ENCODE data around the gene RAPGEF2. TPM values are rescaled to one million over a fixed set of nuclear protein-coding genes. Genes with fewer than 3 reads are reported as not detected.

Gene RAPGEF2
- total RNA-seq, 1 experiment from 2014 or later: 26.3 TPM

DNA sequence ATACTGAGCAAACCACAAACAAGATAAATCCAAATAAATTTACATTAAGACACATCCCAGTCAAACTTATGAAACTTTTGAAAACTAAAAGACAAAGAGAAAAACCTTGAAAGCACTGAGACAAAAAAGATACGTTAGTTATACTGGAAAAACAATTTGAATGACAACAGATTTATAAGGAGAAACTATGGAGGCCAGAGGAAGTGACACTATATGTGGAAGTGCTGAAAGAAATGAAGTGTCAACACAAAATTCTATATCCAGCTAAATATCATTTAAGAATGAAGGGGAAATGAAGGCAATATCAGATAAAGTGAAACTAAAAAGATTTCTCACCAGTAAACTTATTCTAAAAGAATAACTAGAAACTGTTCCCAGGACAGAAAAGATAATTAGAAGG, 283.7 kb downstream of the RAPGEF2 start:
- no peak for TF ChIP-seq CTCF (IDR thresholded peaks at IDR 0.05; ENCODE audit: unreplicated experiment)
- H3K27me3 Mint-ChIP-seq (ENCODE audit: insufficient read depth, unreplicated experiment): no peaks in the 10 kb centered on the region
- ChIA-PET CTCF (interaction anchor here (0.6 to 0.7 kb wide), 3 partner anchors 59 to 94 kb away, joined by 3 to 4 read pairs (median 3); no protein-coding TSS in a partner anchor), POLR2A (interaction anchor here (0.7 kb wide), 1 partner anchor 56 kb away, joined by 3 read pairs; no protein-coding TSS in a partner anchor)
- H3K36me3 Mint-ChIP-seq (ENCODE audit: insufficient read depth, unreplicated experiment): no peaks in the 10 kb centered on the region
- H3K9me3 Mint-ChIP-seq (ENCODE audit: unreplicated experiment): peaks cover 12% of the 10 kb centered on the region
- no peak overlapping the region for H3K27ac Mint-ChIP-seq (ENCODE audit: low read depth, unreplicated experiment)
- H3K4me1 Mint-ChIP-seq (ENCODE audit: insufficient read depth, unreplicated experiment): peaks cover 6% of the 10 kb centered on the region
- BruUV-seq (replicated peaks): no TSS peak
- no peak for DNase-seq (ENCODE audit: unreplicated experiment)
- intact Hi-C loops (cut with micrococcal nuclease): no loop called here
- H3K4me3 Mint-ChIP-seq (ENCODE audit: unreplicated experiment): no peak overlapping the region

DNA sequence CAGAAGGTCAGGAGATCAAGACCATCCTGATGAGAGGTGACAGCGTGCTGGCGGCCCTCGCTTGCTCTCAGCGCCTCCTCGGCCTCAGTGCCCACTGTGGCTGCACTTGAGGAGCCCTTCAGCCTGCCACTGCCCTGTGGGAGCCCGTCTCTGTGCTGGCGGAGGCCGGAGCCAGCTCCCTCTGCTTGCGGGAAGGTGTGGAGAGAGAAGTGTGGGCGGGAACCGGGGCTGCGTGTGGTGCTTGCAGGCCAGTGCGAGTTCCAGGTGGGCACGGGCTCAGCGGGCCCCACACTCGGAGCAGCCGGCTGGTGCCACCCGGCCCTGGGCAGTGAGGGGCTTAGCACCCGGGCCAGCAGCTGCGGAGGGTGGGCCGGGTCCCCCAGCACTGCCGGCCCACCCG, 286.9 kb downstream of the RAPGEF2 start:
- Mint-ChIP-seq H3K9me3 (ENCODE audit: unreplicated experiment) (peaks cover 12% of the 10 kb centered on the region), H3K27ac (ENCODE audit: low read depth, unreplicated experiment) (no peak overlapping the region), H3K36me3 (ENCODE audit: insufficient read depth, unreplicated experiment) (peaks cover 6% of the 10 kb centered on the region), H3K4me1 (ENCODE audit: insufficient read depth, unreplicated experiment) (peaks cover 6% of the 10 kb centered on the region), H3K27me3 (ENCODE audit: insufficient read depth, unreplicated experiment) (no peaks in the 10 kb centered on the region), H3K4me3 (ENCODE audit: unreplicated experiment) (no peak overlapping the region)
- ChIA-PET POLR2A (interaction anchor here (1.1 kb wide), 1 partner anchor 8 kb away, joined by 4 read pairs; no protein-coding TSS in a partner anchor), CTCF (no interaction called here)
- no peak for DNase-seq (ENCODE audit: unreplicated experiment)
- no TSS peak for BruUV-seq (replicated peaks)
- TF ChIP-seq CTCF (IDR thresholded peaks at IDR 0.05; ENCODE audit: unreplicated experiment): no peak
- intact Hi-C loops (cut with micrococcal nuclease): no loop called here

DNA sequence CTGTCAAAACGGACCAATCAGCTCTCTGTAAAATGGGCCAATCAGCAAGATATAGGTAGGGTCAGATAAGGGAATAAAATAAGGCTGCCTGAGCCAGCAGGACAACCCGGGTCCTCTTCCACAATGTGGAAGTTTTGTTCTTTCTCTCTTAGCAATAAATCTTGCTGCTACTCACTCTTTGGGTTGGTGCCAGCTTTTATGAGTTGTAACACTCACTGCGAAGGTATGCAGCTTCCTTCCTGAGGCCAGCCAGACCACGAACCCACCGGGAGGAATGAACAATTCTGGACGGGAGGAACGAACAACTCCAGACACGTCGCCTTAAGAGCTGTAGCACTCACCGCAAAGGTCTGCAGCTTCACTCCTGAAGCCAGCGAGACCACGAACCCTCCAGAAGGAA, 287.8 kb downstream of the RAPGEF2 start:
- peaks cover 12% of the 10 kb centered on the region for H3K9me3 Mint-ChIP-seq (ENCODE audit: unreplicated experiment)
- ChIA-PET CTCF (interaction anchor here (0.7 kb wide), 1 partner anchor 184 kb away, joined by 4 read pairs; no protein-coding TSS in a partner anchor), POLR2A (interaction anchor here (0.6 to 1.0 kb wide), 4 partner anchors 28 to 668 kb away, joined by 3 to 4 read pairs (median 4); no protein-coding TSS in a partner anchor)
- no peaks in the 10 kb centered on the region for H3K27me3 Mint-ChIP-seq (ENCODE audit: insufficient read depth, unreplicated experiment)
- peaks cover 6% of the 10 kb centered on the region for H3K4me1 Mint-ChIP-seq (ENCODE audit: insufficient read depth, unreplicated experiment)
- TF ChIP-seq CTCF (IDR thresholded peaks at IDR 0.05; ENCODE audit: unreplicated experiment): no peak
- H3K4me3 Mint-ChIP-seq (ENCODE audit: unreplicated experiment): peak overlapping the region; percentile 62
- BruUV-seq (replicated peaks): no TSS peak
- peaks cover 6% of the 10 kb centered on the region for H3K36me3 Mint-ChIP-seq (ENCODE audit: insufficient read depth, unreplicated experiment)
- intact Hi-C loops (cut with micrococcal nuclease): no loop called here
- peak overlapping the region; percentile 75 for H3K27ac Mint-ChIP-seq (ENCODE audit: low read depth, unreplicated experiment)
- peak; percentile 97 for DNase-seq (ENCODE audit: unreplicated experiment)

DNA sequence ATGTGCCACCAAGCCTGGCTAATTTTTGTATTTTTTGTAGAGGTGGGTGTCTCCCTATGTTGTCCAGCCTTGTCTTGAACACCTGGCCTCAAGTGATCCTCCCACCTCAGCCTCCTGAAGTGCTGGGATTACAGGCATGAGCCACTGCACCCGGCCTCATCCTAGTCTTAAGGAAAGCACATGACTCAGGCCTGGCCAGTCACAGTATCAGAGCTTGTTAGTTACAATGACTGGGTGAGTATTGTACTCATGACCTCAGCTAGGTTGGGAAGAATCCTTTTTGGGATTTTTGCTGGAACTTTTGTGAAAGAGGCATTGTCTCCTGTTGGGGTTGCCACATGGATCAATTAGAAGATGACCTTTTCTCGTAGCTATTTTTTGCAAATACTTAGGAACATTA, 292.8 kb downstream of the RAPGEF2 start:
- intact Hi-C loops (cut with micrococcal nuclease): no loop called here
- Mint-ChIP-seq H3K36me3 (ENCODE audit: insufficient read depth, unreplicated experiment) (peaks cover 6% of the 10 kb centered on the region), H3K9me3 (ENCODE audit: unreplicated experiment) (no peaks in the 10 kb centered on the region), H3K4me1 (ENCODE audit: insufficient read depth, unreplicated experiment) (peaks cover 3% of the 10 kb centered on the region), H3K27ac (ENCODE audit: low read depth, unreplicated experiment) (no peak overlapping the region), H3K4me3 (ENCODE audit: unreplicated experiment) (no peak overlapping the region), H3K27me3 (ENCODE audit: insufficient read depth, unreplicated experiment) (no peaks in the 10 kb centered on the region)
- POLR2A ChIA-PET: no interaction called here
- no peak for DNase-seq (ENCODE audit: unreplicated experiment)
- no peak for TF ChIP-seq CTCF (IDR thresholded peaks at IDR 0.05; ENCODE audit: unreplicated experiment)
- CTCF ChIA-PET: interaction anchor here (1.2 kb wide), 1 partner anchor 50 kb away, joined by 6 read pairs; no protein-coding TSS in a partner anchor
- no TSS peak for BruUV-seq (replicated peaks)

Measured in MCF 10A (cell line).